GM04503 (cell line): Measurements from ENCODE around the gene LZTS2.

Source experiments
- DNase-seq: peaks from one replicate; pipeline ENCODE4 v3.0.0-alpha.2; 2012; ENCODE audit warnings: low read depth

Gene LZTS2

DNA sequence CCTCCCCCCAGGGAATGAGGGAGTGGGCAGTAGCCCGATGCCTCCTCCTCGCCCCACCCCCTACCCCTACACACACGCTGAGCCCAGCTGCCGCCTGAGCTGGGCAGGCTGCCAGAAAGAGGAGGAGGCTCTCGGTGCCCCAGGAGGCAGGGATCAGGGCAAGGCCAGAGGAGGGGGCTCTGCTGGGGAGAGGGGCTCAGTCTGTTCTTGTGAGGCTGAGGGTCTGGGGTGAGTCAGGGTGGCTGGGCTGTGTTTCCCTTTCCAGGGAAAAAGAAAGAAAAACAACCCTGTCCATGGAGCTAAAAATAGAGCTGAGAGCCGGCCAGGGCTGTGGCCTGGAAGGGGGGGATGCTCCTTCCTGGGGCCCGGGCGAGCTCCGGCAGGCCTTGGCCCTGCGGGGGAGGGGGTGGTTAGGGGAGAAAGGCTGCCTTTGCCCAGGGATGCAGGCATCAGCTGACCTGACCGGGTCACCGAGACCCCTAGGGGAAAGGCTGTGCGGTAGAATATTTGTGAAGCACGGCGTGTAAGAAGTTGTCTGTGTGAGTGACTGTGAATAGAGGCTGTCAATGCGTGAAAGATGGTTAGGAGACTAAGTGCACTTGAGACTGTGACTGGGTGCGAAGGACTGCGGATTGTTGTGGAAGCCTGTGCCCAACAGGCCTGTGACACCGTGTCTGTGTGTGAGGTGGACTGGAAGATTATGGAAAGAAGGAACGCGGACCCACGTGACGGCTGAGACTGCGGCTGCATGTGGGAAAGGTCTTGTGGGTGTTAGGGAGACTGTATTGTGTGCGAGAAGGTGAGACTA, 1.2 kb upstream of the LZTS2 start:
- no peak for DNase-seq

DNA sequence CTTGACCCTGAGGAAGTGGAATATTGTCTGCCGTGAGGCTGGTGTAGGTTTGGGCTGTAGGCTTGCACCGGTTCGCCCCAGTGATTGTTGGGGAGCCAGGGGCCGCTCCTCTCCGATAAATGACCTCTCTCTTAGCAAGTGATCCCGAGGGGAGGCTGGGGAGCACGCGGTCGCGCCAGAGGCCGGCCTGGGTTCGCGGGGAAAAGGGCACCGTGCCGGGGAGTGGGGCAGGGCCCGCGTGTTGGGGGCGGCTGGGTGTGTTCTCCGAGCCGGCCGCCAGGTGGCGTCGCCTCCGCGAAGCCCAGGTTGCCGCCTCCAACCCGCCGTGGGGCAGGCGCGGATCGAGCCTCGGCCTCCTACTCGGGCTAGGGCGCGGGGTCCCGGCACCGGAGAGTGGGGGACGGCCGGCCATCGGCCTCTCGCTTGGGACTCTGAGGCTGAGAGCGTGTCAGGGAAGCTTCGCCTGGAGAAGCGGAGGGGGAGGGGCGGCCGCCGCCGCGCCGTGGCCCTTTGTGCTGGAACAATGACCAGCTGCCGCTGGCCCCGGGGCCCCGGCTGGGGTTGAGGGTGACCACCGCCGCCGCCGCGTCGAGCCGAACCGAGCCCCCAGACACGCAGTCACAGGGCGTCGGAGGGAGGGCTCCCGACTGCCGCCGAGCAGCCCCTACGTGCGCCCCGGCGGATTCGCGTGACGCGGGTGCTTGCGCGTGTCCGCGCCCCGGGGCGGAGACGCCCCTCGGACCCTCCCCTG, 442 bp upstream of the LZTS2 start:
- DNase-seq: no peak

DNA sequence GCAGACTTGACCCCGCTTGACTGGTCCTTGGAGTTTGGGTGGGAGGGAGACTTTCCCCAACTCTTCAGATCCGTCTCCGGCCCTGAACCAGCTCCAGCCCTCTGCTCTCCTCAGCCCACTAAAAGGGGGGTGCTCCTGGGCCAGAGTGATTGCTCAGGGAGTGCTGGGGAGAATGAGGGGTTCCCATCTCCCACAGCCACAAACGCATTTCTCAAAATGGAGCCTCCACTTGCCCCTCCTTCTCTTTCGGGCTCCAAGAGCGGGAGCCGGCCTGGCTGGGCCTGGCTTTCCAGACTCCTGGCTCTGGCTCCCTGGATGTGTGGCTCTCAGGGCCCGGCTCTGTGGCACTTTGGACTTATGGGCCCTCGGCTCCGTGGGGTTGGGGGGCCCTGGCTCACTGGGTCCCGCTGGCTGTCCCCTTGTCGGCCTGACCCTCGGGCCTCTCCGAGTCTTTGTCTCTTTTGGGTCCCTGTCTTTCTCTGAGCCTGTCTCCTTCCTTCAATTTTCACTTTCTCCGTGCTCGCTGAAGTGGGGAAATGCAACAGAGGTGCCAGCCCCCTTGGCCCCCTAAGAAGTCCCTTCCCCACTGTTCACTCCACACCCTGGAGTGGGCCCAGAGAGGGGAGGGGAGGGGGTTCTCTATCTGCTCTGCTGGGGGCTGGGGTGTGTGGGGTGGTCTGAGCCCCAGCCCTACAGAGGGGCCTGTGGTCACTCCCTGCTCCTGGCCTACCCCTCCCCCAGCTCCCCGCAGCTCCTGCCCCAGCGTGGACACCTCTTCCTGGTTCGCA, 713 bp downstream of the LZTS2 start:
- no peak for DNase-seq

DNA sequence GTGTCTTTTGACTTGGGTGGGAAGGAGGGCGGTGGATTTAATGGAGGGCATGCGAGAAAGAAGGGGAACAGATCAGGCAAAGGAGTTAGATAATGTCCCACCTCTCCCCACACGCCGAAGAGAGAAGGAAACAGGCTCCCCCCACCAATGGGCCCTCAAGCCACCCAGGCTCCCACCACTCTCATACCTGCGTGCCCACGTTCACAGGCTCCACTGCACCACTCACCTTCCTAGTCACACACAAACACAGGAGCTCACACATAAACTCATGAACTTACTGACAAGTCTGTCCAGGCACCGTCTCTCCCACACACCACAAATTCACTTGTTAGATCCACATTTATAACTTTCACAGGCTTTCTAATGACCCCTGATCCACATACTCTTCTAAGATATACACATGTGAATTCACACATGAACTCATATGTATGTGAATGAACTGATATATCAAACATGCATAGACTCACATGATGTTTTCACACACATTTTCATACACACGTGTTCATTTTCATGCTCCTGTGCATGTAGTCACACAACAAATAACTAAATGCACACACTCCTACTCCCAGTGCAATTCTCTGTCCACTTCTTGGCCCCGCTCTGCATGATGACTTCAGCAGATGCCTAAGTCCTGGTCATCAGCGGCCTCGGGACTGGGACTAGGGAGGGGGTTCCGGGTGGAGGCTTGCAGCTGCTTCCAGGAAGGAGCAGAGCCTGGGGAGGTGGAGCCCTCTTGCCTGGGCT, 1.5 kb downstream of the LZTS2 start:
- peak; percentile 81 for DNase-seq

DNA sequence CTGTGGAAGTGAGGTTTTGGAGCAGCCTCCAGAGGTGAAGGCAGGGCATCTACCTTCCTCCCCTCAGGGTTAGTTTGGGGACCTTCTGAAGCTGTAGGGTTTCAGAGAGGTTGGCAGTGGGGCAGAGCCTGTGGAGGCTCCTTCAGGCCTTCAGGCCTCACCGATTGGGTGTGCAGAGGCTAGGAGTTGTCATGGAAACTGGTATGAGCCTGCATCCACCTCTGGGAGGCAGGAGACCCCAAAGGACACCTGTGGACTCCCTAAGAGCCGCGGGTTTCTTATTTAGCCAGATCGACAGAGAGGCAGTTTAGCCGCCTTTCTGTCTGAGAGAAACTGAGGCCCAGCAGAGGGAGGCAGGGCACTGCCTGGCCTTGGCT, 2.0 kb downstream of the LZTS2 start:
- no peak for DNase-seq

DNA sequence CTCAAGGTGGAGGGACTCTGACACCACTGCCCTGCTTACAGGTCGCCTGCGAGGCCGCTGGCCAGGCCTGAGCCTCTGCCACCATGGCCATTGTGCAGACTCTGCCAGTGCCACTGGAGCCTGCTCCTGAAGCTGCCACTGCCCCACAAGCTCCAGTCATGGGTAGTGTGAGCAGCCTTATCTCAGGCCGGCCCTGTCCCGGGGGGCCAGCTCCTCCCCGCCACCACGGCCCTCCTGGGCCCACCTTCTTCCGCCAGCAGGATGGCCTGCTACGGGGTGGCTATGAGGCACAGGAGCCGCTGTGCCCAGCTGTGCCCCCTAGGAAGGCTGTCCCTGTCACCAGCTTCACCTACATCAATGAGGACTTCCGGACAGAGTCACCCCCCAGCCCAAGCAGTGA, 2.8 kb downstream of the LZTS2 start:
- DNase-seq: no peak

DNA sequence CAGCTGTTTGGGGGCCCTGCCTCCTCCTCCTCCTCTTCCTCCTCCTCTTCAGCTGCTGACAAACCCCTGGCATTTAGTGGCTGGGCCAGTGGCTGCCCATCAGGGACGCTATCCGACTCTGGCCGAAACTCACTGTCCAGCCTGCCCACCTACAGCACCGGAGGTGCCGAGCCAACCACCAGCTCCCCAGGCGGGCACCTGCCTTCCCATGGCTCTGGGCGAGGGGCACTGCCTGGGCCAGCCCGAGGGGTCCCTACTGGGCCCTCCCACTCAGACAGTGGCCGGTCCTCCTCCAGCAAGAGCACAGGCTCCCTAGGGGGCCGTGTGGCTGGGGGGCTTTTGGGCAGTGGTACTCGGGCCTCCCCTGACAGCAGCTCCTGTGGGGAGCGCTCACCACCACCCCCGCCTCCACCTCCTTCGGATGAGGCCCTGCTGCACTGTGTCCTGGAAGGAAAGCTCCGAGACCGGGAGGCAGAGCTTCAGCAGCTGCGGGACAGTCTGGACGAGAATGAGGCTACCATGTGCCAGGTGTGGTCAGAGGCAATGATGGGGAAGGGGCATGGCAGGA, 4.1 kb downstream of the LZTS2 start:
- no peak for DNase-seq

DNA sequence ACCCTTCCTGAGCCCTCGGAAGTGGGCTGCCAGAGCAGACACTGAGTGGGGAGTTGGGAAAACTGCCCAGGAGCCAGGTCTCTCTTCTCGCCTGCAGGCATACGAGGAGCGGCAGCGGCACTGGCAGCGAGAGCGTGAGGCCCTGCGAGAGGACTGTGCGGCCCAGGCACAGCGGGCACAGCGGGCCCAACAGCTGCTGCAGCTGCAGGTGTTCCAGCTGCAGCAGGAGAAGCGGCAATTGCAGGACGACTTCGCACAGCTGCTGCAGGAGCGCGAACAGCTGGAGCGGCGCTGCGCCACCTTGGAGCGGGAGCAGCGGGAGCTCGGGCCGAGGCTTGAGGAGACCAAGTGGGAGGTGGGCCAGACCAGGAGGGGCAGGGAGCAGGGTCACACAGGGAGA, 5.8 kb downstream of the LZTS2 start:
- DNase-seq: no peak

DNA sequence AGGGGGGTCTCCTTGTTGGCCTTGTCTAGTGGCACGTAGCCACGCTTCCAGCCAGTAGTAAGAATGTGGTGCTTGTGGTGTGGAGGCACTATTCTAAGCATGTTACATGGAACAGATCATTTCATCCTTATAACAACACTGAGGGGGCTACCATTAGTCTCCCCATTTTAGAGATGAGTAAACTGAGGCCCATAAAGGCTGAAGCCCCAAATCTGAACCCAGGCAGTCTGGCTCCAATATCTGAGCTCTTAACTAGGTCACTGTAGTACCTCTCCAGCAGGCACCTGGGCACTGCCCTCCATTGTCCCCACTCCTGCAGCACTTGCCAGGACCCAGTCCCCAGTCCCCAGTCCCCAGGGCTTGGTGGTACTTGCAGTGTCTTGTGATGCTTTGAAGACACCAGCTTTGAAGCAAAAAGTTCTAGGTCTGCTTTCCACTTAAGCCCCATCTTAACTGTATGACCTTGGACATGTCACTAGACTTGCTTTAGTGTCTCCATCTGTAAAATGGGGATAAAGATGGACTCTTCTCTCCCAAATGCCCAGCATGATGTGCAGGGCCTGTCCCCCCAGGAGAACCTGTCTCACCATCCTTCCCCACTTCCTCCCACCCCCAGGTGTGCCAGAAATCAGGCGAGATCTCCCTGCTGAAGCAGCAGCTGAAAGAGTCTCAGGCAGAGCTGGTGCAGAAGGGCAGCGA, 6.4 kb downstream of the LZTS2 start:
- no peak for DNase-seq

DNA sequence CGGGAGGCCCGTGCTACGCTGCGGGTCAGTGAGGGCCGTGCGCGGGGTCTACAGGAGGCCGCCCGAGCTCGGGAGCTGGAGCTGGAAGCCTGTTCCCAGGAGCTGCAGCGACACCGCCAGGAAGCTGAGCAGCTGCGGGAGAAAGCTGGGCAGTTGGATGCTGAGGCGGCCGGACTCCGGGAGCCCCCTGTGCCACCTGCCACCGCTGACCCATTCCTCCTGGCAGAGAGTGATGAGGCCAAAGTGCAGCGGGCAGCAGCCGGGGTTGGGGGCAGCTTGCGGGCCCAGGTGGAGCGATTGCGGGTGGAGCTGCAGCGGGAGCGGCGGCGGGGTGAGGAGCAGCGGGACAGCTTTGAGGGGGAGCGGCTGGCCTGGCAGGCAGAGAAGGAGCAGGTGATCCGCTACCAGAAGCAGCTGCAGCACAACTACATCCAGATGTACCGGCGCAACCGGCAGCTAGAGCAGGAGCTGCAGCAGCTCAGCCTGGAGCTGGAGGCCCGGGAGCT, 7.0 kb downstream of the LZTS2 start:
- no peak for DNase-seq

DNA sequence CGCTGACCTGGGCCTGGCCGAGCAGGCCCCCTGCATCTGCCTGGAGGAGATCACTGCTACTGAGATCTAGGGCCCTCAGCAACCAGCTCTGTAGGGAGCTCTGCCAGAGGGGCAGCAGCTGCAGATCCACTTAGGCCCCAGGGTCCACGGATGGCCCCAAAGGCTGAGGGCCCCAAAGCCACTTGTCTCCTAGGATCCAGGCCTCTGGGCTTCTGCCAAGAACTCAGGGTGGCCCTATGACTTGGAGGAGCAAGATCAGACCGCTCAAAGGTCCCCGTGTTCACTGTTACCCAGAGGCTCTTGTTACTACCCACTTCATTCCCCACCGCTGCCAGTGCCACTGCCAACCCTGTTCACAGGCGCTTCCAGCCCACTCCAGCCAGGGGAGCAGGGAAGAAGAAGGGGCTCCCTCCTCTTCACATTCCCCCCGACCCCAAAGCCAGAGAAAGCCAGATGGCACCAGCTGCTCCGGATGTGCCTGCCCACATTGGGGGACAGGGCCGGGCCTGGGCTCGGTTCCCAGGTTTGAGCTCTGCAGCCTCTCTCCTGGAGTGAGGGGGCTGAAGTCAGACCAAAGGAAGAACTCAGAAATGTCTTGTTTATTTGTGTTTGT, 7.6 kb downstream of the LZTS2 start:
- no peak for DNase-seq

DNA sequence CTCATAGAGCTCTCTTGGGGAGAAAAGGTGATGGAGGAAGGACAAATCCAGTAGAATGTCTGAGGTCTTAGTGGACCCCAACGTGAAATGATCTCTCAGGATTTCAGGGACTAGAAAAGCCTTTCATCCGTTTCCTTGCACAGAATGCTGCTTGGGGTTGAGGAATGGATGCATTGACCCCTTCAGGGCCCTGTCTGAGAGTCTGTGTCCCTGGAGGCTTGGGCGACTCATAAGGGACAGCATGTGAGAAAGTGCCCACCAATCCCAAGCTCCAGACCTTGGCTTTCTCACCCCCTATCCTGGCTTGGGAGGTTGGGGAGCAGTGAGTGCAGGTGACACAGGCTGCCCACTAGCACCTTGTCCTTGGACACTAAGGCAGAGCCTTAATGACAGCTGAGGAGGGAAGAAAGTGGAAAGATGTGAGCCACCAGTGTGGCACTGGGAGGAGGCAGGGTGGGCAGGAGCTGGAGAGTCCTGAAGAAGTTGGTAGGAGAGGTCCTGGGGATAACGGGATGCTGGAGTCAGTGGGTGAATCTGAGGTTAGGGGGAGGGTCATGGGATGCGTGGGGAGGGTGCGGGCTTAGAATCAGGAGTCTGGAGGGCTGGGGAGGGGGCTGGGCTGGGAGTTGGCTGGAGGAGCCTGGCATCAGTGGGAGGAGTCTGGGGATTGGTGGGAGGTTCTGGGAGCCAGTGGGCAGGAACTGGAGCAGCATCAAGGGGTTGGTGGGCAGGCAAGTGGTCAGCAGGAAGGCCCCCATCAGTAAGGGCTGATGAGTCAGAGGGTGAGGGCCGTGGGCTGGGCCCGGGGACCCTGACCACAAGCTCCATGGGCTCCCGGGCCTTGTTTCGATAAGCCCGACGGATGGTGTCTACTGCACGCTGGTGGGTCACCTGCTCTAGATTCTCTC, 8.6 kb downstream of the LZTS2 start:
- no peak for DNase-seq

DNA sequence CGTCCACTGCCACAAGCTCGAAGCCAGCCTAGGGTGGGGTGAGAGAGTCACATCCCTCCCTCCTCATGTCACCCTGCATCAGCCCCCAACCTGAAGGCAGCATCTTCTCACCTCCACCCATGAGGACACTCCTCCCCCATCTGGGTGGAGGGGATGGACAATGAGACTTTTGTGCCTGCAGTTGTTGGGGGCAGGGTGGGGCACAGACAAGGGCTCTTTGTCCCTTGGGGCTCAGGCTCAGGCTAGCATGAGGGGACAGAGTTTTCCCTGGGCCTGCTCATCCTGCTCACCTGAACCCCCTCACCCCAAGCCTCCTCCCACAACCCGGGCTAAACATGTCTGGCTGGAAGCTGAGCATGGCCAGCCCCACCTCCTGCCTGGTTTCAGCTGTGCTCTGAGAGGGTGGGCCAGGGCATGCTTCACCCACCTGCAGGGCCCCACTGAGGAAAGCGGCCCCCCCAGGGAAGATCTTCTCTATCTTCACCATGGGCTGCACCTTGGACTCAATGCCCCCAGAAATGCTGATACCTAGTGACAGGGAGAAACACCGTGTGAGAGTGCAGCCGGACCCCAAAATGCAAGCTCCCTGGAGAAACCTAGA, 9.3 kb downstream of the LZTS2 start:
- DNase-seq: no peak

DNA sequence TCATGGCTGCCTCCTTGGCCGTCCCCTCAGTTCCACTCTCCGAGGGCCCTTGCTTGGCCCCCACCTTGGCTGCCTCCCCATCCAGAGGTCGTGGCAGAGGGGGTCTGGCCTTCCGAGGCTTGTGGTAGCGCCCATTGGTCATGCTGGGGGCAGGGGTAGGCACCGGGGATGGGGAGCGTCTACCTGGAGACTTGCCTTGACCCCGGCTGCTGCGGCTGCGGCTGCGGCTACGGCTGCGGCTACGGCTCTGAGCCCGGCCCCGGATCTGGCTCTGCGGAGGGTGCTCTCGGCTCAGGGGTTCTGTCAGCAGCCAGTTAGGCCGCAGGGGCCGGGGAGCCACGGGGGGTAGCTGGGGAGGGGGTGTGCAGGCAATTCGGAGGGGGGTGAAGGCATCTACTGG, 10.7 kb downstream of the LZTS2 start:
- no peak for DNase-seq

DNA sequence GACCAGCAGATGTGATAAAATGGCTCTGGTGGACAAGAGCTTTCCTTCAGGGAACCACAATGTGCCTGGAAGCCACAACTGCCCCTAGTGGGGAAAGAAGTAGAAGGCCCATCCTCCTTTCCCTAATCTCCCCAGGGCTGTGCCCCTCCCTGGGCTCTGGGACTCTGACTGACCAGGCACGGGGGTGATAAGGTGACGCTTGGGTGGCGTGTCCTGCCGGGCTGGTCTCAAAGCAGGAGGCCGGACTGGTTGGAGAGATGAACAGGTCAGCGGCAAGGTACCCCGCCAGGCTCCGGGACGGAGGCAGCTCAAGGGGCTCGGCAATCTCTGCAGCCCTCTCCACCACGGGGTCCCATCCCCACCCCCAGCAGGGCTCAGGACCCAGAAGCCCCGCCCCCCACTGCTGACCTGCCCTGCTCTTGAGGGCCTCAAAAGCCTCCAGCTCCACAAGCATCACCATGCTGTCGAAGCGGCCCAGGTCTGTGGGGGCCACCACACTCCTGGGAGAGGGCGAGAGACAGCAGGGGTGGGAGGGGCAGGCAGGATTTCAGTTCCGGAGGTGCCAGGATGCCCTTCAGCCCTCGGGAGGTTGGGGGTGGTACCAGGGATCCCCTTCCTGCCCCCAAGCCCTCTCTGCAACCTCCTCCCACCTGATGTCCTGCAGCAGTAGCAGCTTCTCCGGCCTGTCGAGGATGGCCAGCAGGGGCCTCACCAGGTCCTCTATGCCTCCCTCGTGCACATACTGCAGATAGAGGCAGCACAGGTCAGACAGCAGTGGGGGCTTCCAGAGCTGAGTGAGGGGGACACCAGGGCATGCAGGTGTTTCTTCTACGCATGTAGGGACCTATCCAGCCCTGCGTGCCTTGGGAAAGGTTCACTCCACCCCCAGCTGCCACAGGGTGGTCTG, 12.2 kb downstream of the LZTS2 start:
- no peak for DNase-seq

DNA sequence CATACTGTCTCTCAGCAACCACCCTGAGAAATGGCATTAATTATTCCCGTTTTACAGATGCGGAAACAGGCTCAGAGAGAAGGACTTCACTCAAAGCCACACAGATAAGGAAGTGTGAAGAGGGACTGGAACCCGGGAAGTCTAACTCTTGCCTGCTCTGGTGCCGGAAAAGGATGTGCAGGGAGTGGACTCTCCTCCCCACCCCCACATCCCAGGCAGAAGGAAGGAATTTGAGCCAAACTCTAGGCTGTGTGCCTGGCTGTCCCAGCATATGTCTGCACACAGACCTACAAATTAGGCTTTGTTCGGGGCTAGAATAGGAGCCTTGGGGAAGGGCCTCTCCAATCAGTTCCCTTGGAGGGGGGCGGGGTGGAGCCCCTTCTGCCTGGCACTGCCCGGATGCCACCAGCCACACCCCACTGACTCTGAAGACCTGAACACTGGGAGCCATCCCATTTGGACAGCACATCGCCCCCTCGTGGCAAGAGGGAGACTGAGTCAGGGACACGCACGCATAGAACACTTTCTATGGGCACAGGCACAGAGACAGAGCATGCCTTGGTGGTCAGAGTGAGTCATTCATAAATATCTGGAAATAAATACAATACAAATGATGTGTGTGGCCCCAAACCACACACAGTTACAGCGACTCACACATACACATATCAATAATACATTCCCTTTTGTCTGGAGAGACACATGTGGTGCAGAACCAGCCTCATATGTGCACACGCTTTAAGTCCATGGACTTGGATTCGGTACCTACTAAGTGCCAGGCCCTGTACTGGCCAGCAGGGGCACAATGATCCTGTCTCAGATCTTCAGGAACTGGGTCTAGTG, 13.1 kb downstream of the LZTS2 start:
- peak; percentile 78 for DNase-seq

DNA sequence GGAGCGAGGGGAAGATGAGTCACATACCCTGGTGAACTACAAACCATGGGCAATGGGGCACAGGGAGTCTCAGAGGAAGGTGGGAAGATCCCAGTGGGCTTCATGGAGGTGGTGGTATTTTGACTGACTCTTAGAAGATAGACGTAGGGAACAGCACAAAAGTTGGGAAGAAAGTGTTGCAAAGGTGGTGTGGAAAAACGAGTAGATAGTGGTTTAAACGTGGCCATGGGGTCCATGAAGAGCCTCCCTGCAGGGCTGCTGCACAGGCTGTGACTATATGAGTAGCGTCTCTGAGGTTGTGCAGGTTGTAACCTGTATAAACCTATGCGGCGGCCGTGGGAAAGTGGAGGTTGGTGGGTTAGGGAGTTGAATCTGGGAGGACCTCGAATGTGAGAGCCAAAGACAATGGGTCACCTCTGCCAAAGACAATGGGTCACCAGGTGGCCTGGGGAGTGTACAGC, 13.8 kb downstream of the LZTS2 start:
- DNase-seq: no peak
